GM19372 (cell line): ENCODE measurements around the gene FPGS.

ENCODE experiments used
- ATAC-seq: cut with Tn5 transposase; IDR thresholded peaks from one replicate; pipeline ENCODE4 v1.9.1; 2021; ENCODE audit warnings: mild to moderate bottlenecking, low read depth, moderate library complexity; ENCODE audit not compliant: unreplicated experiment

Gene FPGS

GRCh38 chr9:127785933-127786772, 16.5 kb upstream of the FPGS start, which contains the start of gene CDK9:
Gene CDK9 (plus strand): TSS chr9:127786034. CDS start chr9:127786149, 115 bp downstream.
- peak; percentile 56 for ATAC-seq

DNA sequence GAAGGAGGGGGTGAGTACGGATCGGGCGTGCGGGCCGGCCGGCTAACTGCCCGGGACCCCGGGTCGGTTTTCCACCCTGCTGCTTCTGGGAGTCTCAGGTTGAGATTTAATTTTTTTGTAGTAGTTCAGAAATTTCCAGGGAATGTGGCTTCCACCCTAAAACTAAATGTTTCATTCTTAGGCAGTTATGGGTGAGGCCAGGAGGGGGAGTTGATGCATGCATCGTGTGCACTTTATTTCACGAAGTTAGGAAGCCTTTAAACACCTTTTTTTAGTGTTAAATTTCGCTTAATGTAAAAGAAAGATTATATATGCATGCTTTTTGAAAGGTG, 15.9 kb upstream of the FPGS start:
- ATAC-seq = no peak

DNA sequence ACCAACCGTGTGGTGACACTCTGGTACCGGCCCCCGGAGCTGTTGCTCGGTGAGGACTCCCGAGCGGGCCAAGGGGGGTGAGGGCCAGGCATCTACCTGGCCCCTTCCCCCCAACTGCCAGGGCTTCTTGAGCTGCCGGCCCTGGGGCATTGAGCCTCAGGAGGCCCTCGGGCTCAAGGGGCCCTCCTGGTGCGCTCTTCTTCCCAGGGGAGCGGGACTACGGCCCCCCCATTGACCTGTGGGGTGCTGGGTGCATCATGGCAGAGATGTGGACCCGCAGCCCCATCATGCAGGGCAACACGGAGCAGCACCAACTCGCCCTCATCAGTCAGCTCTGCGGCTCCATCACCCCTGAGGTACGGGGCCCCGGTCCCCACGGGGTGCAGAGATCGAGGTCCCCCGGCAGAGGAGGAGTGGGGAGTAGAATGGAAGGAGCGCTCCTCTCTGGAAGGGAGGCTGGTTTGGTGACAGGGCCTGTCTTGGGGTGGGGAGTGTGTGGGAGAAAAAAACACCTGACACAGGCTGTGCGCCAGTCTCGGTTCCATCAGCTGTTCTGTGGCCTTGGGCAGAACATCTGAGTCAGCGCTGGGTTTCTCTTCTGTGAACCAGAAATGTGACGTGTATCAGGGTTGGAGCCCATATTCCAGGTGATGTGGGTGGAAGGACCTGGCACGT, 14.2 kb upstream of the FPGS start:
- ATAC-seq = no peak

DNA sequence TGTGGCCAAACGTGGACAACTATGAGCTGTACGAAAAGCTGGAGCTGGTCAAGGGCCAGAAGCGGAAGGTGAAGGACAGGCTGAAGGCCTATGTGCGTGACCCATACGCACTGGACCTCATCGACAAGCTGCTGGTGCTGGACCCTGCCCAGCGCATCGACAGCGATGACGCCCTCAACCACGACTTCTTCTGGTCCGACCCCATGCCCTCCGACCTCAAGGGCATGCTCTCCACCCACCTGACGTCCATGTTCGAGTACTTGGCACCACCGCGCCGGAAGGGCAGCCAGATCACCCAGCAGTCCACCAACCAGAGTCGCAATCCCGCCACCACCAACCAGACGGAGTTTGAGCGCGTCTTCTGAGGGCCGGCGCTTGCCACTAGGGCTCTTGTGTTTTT, 13.5 kb upstream of the FPGS start:
- no peak for ATAC-seq

DNA sequence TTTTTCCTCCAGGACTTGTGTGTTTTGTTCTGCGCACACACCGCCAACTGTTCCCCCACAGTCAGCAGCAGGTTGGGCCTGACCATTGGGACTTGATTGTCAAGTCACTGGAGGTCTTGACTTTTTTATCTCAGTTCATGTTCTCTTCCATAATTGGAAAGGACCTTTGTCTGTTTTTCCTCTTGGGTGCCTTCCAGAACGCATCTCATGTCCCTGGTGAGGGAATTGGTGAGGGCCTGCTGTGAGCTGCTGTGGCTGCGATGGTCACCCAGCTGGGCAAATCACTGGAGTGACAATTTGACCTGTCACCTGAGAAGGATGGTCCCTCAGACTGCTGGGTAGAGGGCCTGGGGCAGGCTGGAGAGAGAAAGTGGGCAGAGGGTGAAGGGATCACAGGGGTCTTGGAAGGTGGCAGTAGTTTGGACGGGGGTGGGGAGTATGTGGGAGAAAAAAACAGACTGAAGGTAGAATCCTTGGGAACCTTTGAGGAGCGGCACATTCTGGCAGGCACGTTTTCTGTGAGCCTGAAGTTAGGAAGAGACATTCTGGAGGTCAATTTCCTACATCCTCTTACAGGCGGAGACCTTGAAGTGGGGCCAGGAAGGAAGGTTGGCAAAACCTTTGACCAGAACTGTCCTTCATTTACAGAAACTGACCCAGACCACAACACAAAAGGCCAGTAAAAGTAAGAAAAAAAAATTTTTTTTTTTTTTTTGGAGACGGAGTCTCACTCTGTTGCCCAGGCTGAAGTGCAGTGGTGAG, 12.4 kb upstream of the FPGS start:
- no peak for ATAC-seq

- no peak for ATAC-seq
These were observed 11.6 kb upstream of the FPGS start for GRCh38 chr9:127791085-127791484.

DNA sequence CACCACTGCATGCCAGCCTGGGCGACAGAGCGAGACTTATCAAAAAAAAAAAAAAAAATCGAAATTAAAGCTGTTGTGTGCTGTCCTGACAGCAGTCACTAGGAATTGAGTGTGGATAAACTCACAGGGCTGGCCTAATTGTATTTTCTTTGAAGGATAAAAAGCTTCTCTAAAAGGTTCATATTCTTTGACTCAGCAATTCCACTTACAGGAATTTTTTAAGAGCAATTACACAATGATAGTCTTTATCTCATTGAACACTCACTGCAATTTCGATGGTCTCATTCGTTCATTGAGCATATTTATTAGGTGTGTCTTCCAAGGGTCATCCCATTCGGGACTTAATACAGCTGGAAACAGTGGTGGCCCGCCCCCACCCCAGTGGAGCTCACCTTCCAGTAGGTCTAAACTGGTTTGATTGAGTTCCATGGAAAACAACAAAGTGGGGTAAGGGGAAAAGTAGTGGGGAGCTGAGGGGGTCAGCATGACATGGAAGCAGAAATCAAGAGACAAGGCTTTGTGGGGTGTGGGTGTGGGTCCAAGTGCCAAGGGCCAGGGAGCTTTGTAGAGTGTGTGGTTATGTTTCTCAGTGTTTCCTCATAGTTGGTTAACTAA, 10.2 kb upstream of the FPGS start:
- ATAC-seq = no peak

DNA sequence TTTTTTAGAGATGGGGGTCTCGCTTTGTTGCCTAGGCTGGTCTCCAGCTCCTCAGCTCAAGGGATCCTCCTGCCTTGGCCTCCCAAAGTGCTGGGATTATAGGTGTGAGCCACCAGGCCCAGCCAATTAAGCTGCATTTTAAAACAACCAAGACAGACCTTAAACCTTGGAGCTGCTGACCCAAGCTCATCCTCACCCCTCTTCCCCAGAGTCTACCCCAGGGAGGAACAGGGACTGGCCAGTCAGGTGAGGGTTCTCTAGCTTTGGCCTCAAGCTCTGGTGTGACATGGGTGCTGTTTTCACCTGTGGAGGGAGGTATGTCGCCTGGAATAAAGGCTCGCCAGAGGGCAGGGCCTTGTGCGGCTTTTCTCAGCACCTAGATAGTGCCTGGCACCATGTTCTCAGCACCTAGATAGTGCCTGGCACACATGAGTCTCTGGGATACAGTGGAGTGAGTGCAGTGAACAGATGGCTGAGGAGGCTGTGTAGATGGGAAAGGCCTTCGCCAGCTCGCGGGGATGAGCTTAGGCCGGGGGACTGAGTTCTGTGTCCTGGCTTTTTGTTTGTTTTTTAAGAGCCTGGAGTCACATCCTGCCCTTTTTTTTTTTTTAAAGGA, 9.5 kb upstream of the FPGS start:
- no peak for ATAC-seq

DNA sequence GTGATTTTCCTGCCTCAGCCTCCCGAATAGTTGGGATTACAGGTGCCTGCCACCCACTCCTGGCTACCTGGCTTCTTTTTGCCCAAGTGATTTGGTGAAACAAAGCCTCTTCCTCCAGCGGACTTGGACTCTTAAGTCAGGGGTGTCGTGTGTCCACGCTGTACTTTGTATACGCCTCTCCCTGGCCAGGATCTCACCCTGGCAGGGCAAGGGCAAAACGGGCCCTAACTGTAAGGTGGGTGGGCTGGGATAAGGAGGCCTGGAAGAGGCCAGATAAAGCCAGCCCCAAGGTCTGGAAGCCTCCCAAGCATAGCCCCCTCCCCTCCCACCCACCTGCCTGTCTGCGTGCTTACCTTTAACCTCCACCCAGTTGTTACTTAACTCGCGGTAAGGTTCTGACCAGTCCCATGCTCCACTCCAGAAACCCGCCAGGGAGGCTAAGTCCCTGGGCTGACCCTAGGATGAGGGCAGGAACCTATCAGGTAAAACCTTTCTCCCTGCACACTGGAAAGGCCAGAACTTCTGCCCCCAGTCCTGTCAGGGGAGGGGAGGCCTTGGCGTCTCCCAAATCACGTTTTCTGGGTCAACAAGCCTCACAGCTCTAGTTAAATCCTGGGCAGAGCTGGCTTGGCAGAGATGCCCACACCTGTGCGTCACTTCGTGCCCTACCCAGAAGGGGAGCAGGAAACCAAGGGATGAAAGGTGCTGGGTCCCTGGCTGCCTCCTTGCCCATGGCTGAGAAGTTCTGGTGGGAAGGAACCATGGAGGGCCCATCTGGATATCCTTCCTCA, 8.5 kb upstream of the FPGS start:
- ATAC-seq = no peak

DNA sequence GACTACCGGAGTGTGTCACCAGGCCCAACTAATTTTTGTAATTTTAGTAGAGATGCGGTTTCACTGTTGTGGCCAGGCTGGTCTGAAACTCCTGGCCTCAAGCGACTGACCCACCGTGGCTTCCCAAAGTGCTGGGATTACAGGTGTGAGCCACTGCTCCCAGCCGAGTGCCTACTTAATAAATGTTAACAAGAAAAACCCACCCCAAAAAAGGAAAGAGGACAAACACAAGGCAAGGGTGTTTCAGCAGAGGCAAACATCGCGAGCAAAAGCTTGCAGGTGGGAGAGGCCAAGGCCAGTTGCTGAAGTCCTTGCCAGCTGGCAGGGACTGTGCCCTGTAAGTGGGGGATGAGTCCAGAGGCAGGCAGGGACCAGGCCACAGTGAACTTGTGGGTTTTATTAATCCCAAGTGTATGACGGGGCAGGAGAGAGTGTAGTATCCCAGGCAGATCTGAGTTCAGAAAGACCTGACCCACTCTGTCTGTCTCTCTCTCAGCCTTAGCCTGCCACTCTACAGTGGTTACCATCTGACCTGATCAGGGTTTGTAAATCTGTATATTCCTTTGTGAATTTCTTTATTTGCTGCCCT, 6.4 kb upstream of the FPGS start:
- ATAC-seq = no peak

DNA sequence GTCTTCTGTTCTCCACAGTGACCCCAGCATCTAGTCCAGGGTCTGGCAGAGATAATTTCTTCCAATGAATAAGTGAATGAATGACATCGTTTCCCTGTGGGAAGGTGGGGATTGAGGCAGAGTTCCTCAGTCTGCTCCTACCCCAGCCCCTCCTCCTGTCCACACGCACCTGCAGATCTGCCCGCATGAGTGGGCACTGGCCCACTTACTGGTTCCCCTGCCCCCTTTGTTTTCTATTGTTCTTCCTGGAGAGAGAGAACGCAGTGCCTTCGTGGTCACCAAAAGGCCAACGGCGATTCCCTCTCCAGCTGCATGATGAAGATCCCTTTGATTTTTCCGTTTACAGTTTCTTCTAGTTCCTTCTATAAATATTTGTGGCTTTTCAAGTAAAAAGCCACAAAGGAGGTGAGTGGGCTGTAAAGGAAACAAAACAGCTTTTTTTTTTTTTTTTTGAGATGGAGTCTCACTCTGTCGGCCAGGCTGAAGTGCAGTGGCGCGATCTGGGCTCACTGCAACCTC, 5.8 kb upstream of the FPGS start:
- ATAC-seq = no peak

DNA sequence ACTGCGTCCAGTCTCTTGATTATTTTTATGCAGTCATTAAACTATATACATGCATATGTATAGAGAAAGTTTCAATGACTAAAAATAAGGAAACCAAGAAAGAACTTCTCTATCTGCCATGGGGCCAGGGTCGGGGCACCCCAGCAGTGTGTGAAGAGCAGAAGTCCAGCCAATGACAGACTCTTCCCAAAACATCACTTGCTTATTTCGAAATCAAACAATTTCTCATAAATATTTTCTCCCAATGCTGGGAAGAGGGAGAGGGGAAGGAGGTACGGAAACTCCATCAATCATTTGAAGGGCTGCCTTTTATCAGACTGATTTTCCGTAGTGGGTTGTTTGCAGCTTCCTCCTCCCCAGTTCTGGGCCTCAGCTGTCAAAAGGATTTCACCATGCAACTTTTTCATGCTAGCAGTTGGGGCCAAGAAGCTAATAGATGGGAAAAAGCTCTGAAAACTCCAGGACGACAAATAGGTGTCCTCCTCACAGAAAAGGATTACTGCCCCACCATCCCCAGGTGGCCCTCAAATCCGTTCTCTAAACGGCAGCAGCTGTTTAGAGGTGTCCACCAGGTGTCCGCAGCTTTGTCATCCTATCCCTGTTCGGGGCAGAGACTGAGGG, 617 bp upstream of the FPGS start:
- no peak for ATAC-seq

DNA sequence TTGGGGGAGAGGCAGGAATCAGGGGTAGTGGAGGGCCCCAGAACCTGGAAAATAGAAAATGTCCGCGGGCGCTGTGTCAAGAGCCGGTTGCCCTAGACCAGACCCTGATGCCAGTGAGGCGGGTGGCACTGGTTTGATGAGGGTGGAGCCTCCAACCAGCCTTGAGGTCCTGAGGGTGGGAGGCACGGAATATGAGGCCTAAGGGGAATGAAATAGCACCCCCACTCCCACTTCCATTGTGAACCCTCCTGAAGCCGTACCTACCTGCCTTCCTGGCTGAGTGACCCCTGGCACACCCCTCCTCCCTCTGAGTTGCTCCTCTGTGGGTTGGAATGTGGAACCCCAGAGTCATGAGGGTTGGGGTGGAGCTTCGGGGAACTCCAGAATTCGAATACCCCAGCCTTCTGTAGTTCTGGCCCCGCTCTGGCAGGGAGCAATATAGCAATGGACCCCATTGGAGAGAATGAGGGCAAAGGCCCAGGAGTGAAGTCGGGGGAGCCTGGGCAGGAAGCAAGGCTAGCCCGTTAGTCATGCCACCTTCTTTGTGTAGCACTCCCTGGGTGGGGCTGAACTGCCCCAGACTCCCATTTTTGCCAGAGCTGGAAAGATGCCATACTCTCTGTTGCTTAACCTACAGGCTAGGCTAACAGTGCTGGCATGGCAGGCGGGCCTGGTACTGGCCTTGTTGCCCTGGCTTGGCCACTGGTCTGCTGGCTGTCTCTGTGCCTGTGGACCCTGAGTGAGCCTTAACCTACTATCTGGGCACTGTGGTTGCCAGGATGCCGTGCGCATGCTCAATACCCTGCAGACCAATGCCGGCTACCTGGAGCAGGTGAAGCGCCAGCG, 1.0 kb downstream of the FPGS start:
- ATAC-seq = no peak

- no peak for ATAC-seq
These were observed 2.9 kb downstream of the FPGS start for GRCh38 chr9:127805620-127806019.

DNA sequence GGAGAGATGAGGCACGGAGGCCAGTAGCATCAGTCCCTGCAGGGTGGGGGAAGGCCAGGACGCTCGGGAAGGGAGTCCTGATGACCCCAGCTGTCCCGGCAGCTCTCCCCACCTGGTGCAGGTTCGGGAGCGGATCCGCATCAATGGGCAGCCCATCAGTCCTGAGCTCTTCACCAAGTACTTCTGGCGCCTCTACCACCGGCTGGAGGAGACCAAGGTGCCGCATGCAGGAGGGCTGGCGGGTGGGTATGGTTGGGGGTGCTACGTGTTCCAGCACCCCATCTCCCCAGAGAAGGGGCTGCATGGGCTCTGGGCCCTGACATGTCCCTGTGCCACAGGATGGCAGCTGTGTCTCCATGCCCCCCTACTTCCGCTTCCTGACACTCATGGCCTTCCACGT, 4.2 kb downstream of the FPGS start:
- ATAC-seq = no peak

DNA sequence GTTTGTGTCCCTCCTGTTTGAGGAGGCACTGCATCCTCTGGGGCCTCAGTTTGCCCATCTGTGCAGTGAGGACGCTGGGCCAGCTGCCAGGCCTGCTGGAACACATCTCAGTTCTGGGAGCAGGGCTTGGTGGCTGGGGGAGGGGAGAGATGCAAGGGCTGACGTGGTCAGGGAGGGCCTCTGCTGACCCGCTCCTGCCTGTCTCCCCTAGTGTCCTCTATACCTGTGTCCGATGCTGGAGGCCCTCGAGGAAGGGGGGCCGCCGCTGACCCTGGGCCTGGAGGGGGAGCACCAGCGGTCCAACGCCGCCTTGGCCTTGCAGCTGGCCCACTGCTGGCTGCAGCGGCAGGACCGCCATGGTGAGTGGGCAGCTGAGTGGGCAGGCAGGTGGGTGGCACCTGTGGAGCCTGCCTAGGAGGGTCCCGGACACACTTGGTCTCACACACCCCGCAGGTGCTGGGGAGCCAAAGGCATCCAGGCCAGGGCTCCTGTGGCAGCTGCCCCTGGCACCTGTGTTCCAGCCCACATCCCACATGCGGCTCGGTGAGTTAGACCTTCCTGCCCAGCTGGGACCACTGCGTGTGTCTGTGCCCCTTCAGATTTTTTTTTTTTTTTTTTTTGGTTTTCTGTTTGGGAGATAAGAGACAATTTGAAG, 5.8 kb downstream of the FPGS start:
- no peak for ATAC-seq

GRCh38 chr9:127809002-127809539, 6.4 kb downstream of the FPGS start:
- ATAC-seq = no peak
